B cell (primary cell): Measurements from ENCODE around the gene PELI2. TPM values are rescaled to one million over a fixed set of nuclear protein-coding genes. Genes with fewer than 3 reads are reported as not detected.

Source experiments
- ATAC-seq: fragments of 200-7000 bp; cut with Tn5 transposase; one replicate; pipeline ENCODE4 v1.10.0; 2021; ENCODE audit warnings: low read depth, mild to moderate bottlenecking, moderate number of reproducible peaks, moderate library complexity
- CTCF ChIA-PET: fragments of 350-600 bp; sonication (Branson Sonifier 250); formaldehyde crosslinking; loops from one replicate; lab custom pipeline; 2021; ENCODE audit warnings: antibody characterized with exemption, inconsistent platforms; lab: Charles Lee
- POLR2A ChIA-PET: fragments of 350-600 bp; sonication (Branson Sonifier 250); formaldehyde crosslinking; loops from one replicate; lab custom pipeline; 2021; ENCODE audit warnings: antibody characterized with exemption; lab: Charles Lee
- DNase-seq: peaks from one replicate; pipeline ENCODE4 v3.0.0; 2013
- H2AFZ ChIP-seq: 2 replicates; pipeline ENCODE4 v1.6.1; 2012; ENCODE audit warnings: mild to moderate bottlenecking, low read depth, low read length; ENCODE audit not compliant: insufficient read depth, poor library complexity, severe bottlenecking
- H3K27ac ChIP-seq, 2 donors: 1 replicate in 1 of 2; 2 replicates in 1 of 2; pipeline ENCODE4 v1.5.1; 2012 to 2013; ENCODE audit warnings: low read length in 2 of 2, mild to moderate bottlenecking in 2 of 2, moderate library complexity in 1 of 2
- H3K27me3 ChIP-seq, 4 experiments: fragments of 200-600 bp in 1 of 4; sonication (generic) in 1 of 4; replicated peaks in 1 of 4; 1 replicate in 2 of 4; 2 replicates in 2 of 4; pipeline versions ENCODE4 v1.6.1 to v1.7.0; 2013 to 2016; ENCODE audit warnings: low read length in 3 of 4, mild to moderate bottlenecking in 2 of 4, mixed read lengths in 1 of 4, moderate library complexity in 1 of 4; ENCODE audit not compliant: insufficient read depth in 4 of 4, control insufficient read depth in 3 of 4; ENCODE audit errors: control extremely low read depth in 1 of 4
- H3K36me3 ChIP-seq, 2 experiments: replicated peaks in 1 of 2; 1 replicate in 1 of 2; 2 replicates in 1 of 2; pipeline versions ENCODE4 v1.6.1 to v1.7.1; 2013; ENCODE audit warnings: low read length in 1 of 2; ENCODE audit not compliant: insufficient read depth in 2 of 2, control insufficient read depth in 1 of 2; ENCODE audit errors: control extremely low read depth in 1 of 2, extremely low read depth in 1 of 2
- H3K4me1 ChIP-seq, 2 donors: fragments of 200-600 bp in 1 of 2; sonication (generic) in 1 of 2; 1 replicate in 1 of 2; 2 replicates in 1 of 2; pipeline versions ENCODE4 v1.5.1 to v1.6.1; 2013 to 2017; ENCODE audit warnings: low read length in 2 of 2; ENCODE audit not compliant: control insufficient read depth in 2 of 2, insufficient read depth in 2 of 2
- H3K4me2 ChIP-seq: replicated peaks from 2 replicates; pipeline ENCODE3; 2012; ENCODE audit warnings: mild to moderate bottlenecking, low read depth, low read length; ENCODE audit not compliant: poor library complexity, severe bottlenecking
- H3K4me3 ChIP-seq, 5 experiments: fragments of 200-600 bp in 1 of 5; sonication (generic) in 1 of 5; 1 replicate in 3 of 5; 2 replicates in 2 of 5; pipeline versions ENCODE4 v1.5.1 to v1.7.0; 2011 to 2016; ENCODE audit warnings: low read length in 4 of 5, mild to moderate bottlenecking in 4 of 5, low read depth in 2 of 5, control low read depth in 1 of 5, moderate library complexity in 1 of 5; ENCODE audit not compliant: insufficient read depth in 1 of 5; ENCODE audit errors: control extremely low read depth in 1 of 5, extremely low read depth in 1 of 5
- H3K79me2 ChIP-seq: fragments of 200-600 bp; sonication (generic); one replicate; pipeline ENCODE4 v1.6.0; 2016; ENCODE audit warnings: low read length; ENCODE audit not compliant: control insufficient read depth, insufficient read depth
- H3K9ac ChIP-seq: fragments of 200-600 bp; sonication (generic); 2 replicates; pipeline ENCODE4 v1.6.1; 2017; ENCODE audit warnings: mild to moderate bottlenecking, low read length, moderate library complexity
- H3K9me3 ChIP-seq, 3 donors: one replicate each; pipeline versions ENCODE4 v1.6.1 to v1.7.1; 2013; ENCODE audit warnings: low read length in 2 of 3; ENCODE audit not compliant: control insufficient read depth in 2 of 3, insufficient read depth in 1 of 3; ENCODE audit errors: control extremely low read depth in 1 of 3
- H4K20me1 ChIP-seq: 2 replicates; pipeline ENCODE4 v1.6.0; 2012; ENCODE audit warnings: mild to moderate bottlenecking, low read length; ENCODE audit not compliant: insufficient read depth, control insufficient read depth, poor library complexity, severe bottlenecking
- H3K27ac Mint-ChIP-seq: one replicate; pipeline ENCODE4 v1.8.0; 2021; ENCODE audit warnings: mixed read lengths
- H3K27me3 Mint-ChIP-seq: one replicate; pipeline ENCODE4 v1.8.0; 2021; ENCODE audit warnings: mixed read lengths
- H3K4me1 Mint-ChIP-seq: one replicate; pipeline ENCODE4 v1.8.0; 2021; ENCODE audit warnings: mixed read lengths
- H3K4me3 Mint-ChIP-seq: one replicate; pipeline ENCODE4 v1.8.0; 2021; ENCODE audit warnings: mixed read lengths
- H3K9me3 Mint-ChIP-seq: one replicate; pipeline ENCODE4 v1.8.0; 2022; ENCODE audit warnings: mixed read lengths; ENCODE audit not compliant: insufficient read depth
- EZH2 ChIP-seq: IDR thresholded peaks from 2 replicates; pipeline ENCODE4 v1.6.1; 2012; ENCODE audit warnings: borderline replicate concordance, low read depth, mild to moderate bottlenecking, moderate library complexity, low read length; ENCODE audit not compliant: insufficient read depth, poor library complexity, severe bottlenecking
- WGBS: methylation state at CpG from one replicate; pipeline ENCODE4 v1.1.5; 2013; ENCODE audit warnings: missing lambda C conversion rate; ENCODE audit not compliant: insufficient coverage; 5-methylcytosine and 5-hydroxymethylcytosine counted together
- intact Hi-C: fragments of 100-400 bp; cut with micrococcal nuclease; formaldehyde crosslinking; loops from one replicate; pipeline ENCODE4 v1.10.0; 2022
- polyA plus RNA-seq: library from polyadenylated mRNA; depleted of rRNA; stranded (reverse); fragments of >200 nt; gene quantifications from 2 replicates; pipeline ENCODE4 v1.2.3, GENCODE V29; 2012
- total RNA-seq, 2 donors: library from RNA; stranded (reverse); fragments of 120-200 nt in 1 of 2; gene quantifications; 1 replicate in 1 of 2; 2 replicates in 1 of 2; pipeline versions ENCODE4 v1.2.3 to v1.2.4, GENCODE V29; 2013 to 2022
- TF ChIP-seq, protein P1 (sequence below): fragments of 200-600 bp; IDR thresholded peaks from one replicate; pipeline ENCODE4 v1.8.0; 2022; ENCODE audit warnings: antibody characterized with exemption, mild to moderate bottlenecking

PELI2 gene
- total and polyA plus RNA-seq, 2 donors (not counting 1 experiment from before 2014, with no cell fraction given): 5.7 to 13.4 TPM

DNA sequence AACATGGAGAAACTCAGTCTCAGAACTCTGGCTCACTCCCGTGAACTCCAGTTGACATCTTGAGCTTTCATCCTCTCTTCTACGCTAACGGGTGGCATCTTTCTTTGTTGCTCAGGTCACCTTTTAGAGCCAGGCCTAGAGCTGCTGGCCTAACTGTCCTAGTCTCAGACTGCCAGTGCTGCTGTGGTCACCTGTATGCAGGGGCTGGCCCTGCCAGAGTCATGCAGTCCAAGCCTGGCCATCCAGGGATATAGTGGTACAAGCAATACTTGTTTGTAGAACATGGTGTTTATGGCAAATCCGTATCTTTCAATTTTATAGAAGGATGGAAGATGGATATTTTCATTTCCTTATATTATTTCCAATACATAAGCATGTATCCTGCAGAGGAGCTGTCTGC is 117.2 kb downstream of the PELI2 start:
- no peak for ATAC-seq
- H3K27me3 Mint-ChIP-seq: no peaks in the 10 kb centered on the region

DNA sequence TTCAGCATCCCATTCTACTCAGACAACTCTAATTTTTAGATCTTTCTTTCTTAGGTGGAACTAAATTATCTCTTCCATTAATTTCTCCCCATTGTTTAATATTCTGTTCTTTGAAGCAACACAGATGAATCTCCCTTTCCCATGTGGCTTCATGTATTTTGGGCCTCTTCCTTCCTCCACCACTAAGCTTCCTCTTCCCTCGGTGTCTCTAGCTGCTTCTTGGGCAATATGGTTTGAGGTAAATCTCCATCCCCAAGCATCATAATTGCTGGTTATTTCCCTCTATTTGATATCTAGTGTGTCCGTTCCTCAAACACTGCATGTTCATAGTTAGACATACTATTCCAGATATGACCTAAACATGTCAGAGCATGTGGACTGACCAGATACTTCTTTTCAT is 119.2 kb downstream of the PELI2 start:
- peaks cover 4% of the 10 kb centered on the region for H3K9me3 Mint-ChIP-seq
- Histone ChIP-seq H3K36me3 (peaks cover 0 to 2% of the 10 kb centered on the region in 2 experiments), H3K9ac (no peak overlapping the region), H4K20me1 (no peaks in the 10 kb centered on the region), H3K4me3 (no peak overlapping the region), H3K9me3 (no peaks in the 10 kb centered on the region), H2AFZ (no peak overlapping the region), H3K4me1 (no peaks in the 10 kb centered on the region), H3K27ac (no peak overlapping the region), H3K4me2 (no peak overlapping the region), H3K27me3 (no peaks in the 10 kb centered on the region), H3K79me2 (no peaks in the 10 kb centered on the region)
- ChIA-PET CTCF (no interaction called here), POLR2A (no interaction called here)
- intact Hi-C loops: no loop called here
- ATAC-seq (no peak), DNase-seq (no peak)
- no peak overlapping the region for H3K4me3 Mint-ChIP-seq
- TF ChIP-seq, protein P1, sequence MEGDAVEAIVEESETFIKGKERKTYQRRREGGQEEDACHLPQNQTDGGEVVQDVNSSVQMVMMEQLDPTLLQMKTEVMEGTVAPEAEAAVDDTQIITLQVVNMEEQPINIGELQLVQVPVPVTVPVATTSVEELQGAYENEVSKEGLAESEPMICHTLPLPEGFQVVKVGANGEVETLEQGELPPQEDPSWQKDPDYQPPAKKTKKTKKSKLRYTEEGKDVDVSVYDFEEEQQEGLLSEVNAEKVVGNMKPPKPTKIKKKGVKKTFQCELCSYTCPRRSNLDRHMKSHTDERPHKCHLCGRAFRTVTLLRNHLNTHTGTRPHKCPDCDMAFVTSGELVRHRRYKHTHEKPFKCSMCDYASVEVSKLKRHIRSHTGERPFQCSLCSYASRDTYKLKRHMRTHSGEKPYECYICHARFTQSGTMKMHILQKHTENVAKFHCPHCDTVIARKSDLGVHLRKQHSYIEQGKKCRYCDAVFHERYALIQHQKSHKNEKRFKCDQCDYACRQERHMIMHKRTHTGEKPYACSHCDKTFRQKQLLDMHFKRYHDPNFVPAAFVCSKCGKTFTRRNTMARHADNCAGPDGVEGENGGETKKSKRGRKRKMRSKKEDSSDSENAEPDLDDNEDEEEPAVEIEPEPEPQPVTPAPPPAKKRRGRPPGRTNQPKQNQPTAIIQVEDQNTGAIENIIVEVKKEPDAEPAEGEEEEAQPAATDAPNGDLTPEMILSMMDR: no peak
- TF ChIP-seq EZH2: no peak
- WGBS: 60% methylated on average over 1 of the region's 2 CpGs
- peaks cover 1% of the 10 kb centered on the region for H3K4me1 Mint-ChIP-seq
- no peak overlapping the region for H3K27ac Mint-ChIP-seq
- no peaks in the 10 kb centered on the region for H3K27me3 Mint-ChIP-seq

More for the DNA sequence above, 117.2 kb downstream of the PELI2 start:
- Histone ChIP-seq H3K4me3 (no peak overlapping the region), H3K9me3 (no peaks in the 10 kb centered on the region), H3K27ac (no peak overlapping the region), H4K20me1 (no peaks in the 10 kb centered on the region), H3K9ac (no peak overlapping the region), H3K4me2 (no peak overlapping the region), H3K27me3 (no peaks in the 10 kb centered on the region), H3K36me3 (peaks cover 0 to 1% of the 10 kb centered on the region in 2 experiments), H2AFZ (no peak overlapping the region), H3K79me2 (no peaks in the 10 kb centered on the region), H3K4me1 (no peaks in the 10 kb centered on the region)
- ChIA-PET POLR2A (no interaction called here), CTCF (no interaction called here)
- DNase-seq: no peak
- Mint-ChIP-seq H3K4me3 (no peak overlapping the region), H3K27ac (no peak overlapping the region), H3K9me3 (peaks cover 4% of the 10 kb centered on the region), H3K4me1 (no peaks in the 10 kb centered on the region)
- intact Hi-C loops: no loop called here
- TF ChIP-seq EZH2: no peak
- TF ChIP-seq, protein P1: no peak
- 72% methylated on average over 3 of the region's 4 CpGs for WGBS
